Measurements from ENCODE around the gene LHFPL3.

DNA sequence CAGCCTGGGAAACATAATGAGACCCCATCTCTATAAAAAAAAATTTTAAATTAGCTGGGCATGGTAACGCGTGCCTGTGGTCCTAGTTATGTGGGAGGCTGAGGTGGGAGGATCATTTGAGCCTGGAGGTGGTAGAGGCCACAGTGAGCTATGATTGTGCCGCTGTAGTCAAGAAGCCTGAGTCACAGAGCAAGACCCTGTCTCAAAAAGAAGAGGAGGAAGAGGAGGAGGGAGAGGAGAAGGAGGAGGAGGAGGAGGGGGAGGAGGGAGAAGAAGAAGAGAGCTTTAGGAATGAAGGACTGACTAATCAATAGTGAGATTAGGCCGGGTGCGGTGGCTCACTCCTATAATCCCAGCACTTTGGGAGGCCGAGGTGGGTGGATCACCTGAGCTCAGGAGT, 573.8 kb downstream of the LHFPL3 start:
- TF ChIP-seq, protein P1, sequence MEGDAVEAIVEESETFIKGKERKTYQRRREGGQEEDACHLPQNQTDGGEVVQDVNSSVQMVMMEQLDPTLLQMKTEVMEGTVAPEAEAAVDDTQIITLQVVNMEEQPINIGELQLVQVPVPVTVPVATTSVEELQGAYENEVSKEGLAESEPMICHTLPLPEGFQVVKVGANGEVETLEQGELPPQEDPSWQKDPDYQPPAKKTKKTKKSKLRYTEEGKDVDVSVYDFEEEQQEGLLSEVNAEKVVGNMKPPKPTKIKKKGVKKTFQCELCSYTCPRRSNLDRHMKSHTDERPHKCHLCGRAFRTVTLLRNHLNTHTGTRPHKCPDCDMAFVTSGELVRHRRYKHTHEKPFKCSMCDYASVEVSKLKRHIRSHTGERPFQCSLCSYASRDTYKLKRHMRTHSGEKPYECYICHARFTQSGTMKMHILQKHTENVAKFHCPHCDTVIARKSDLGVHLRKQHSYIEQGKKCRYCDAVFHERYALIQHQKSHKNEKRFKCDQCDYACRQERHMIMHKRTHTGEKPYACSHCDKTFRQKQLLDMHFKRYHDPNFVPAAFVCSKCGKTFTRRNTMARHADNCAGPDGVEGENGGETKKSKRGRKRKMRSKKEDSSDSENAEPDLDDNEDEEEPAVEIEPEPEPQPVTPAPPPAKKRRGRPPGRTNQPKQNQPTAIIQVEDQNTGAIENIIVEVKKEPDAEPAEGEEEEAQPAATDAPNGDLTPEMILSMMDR (conservative IDR thresholded peaks at IDR 0.05), result no peak
- no peak for TF ChIP-seq EZH2 (IDR thresholded peaks at IDR 0.05; ENCODE audit: low read depth)
